Measurements from ENCODE around the gene NOM1. TPM values are rescaled to one million over a fixed set of nuclear protein-coding genes. Genes with fewer than 3 reads are reported as not detected.

The NOM1 gene
- total and polyA plus RNA-seq, 2 experiments from 2014 or later: 17.7 to 36.5 TPM

- no peak for TF ChIP-seq ZNF462 (CRISPR knock-in tag; IDR thresholded peaks at IDR 0.05)
- no peak for TF ChIP-seq ZNF114 (CRISPR knock-in tag; IDR thresholded peaks at IDR 0.05)
- TF ChIP-seq CREB1 (CRISPR knock-in tag; IDR thresholded peaks at IDR 0.05; ENCODE audit: low read depth): no peak
- TF ChIP-seq EZH2phosphoT487 (IDR thresholded peaks at IDR 0.05; ENCODE audit: unreplicated experiment): no peak
- no peak for TF ChIP-seq STAT1 (IDR thresholded peaks at IDR 0.05; ENCODE audit: unreplicated experiment)
- TF ChIP-seq ZNF331 (CRISPR knock-in tag; IDR thresholded peaks at IDR 0.05; ENCODE audit: low read depth): no peak
- no peak for TF ChIP-seq CTCF (conservative IDR thresholded peaks at IDR 0.05; ENCODE audit: low read depth in 2 of 2)
- no peak for TF ChIP-seq REST (IDR thresholded peaks at IDR 0.05; ENCODE audit: unreplicated experiment)
- TF ChIP-seq POLR2AphosphoS5 (IDR thresholded peaks at IDR 0.05; ENCODE audit: low read depth): no peak
Observed at GRCh38 chr7:156979711-156980110, 30.2 kb downstream of the NOM1 start (continued).

All from GM23338 (cell line).